Superior temporal gyrus (tissue), 1 donor: Measurements from ENCODE around the gene IL12RB1.
"Not testable (repeated sequence)": the region's sequence is repeated elsewhere in the genome, so short reads cannot be mapped to it uniquely, and the experiment has no call there.

ENCODE experiments used
- DNase-seq: peaks from one replicate; pipeline ENCODE4 v3.0.0-alpha.2; 2016; ENCODE audit errors: extremely low spot score

Gene IL12RB1

GRCh38 chr19:18046059-18046718 lies 40.5 kb downstream of the IL12RB1 start:
- DNase-seq, result no peak

- no peak for DNase-seq
These were observed 41.3 kb downstream of the IL12RB1 start for GRCh38 chr19:18045307-18046050.

- DNase-seq, result peak; percentile 57
These were observed 41.9 kb downstream of the IL12RB1 start for GRCh38 chr19:18044825-18045304.

GRCh38 chr19:18043676-18044075 lies 43.1 kb downstream of the IL12RB1 start:
- no peak for DNase-seq

- no peak for DNase-seq
These were observed 45.7 kb downstream of the IL12RB1 start for GRCh38 chr19:18041054-18041453.

- DNase-seq, result not testable (repeated sequence)
These were observed 54.6 kb downstream of the IL12RB1 start for GRCh38 chr19:18032102-18032501.

GRCh38 chr19:18031401-18031800 lies 55.3 kb downstream of the IL12RB1 start:
- not testable (repeated sequence) for DNase-seq

- DNase-seq, result peak; percentile 62
These were observed 57.0 kb downstream of the IL12RB1 start for GRCh38 chr19:18029617-18030338.

- no peak for DNase-seq
These were observed 59.6 kb downstream of the IL12RB1 start for GRCh38 chr19:18027151-18027550.

- DNase-seq, result no peak
These were observed 63.0 kb downstream of the IL12RB1 start for GRCh38 chr19:18023622-18024251.

- peak; percentile 87 for DNase-seq
These were observed 65.5 kb downstream of the IL12RB1 start for GRCh38 chr19:18021121-18021755.

GRCh38 chr19:18020212-18021085 lies 66.3 kb downstream of the IL12RB1 start:
- peak; percentile 88 for DNase-seq

- DNase-seq, result peak; percentile 55
These were observed 69.3 kb downstream of the IL12RB1 start for GRCh38 chr19:18017275-18018083.

GRCh38 chr19:18016209-18016910 lies 70.4 kb downstream of the IL12RB1 start:
- no peak for DNase-seq

GRCh38 chr19:18014197-18014596 lies 72.5 kb downstream of the IL12RB1 start:
- no peak for DNase-seq

GRCh38 chr19:18013210-18014111 lies 73.3 kb downstream of the IL12RB1 start:
- peak; percentile 27 for DNase-seq

- no peak for DNase-seq
These were observed 76.6 kb downstream of the IL12RB1 start for GRCh38 chr19:18010149-18010548.
